Amniotic stem cell (primary cell): ENCODE results near the gene ZBTB24.
A peak's percentile ranks its signal among the peaks of the same experiment; 100 is the strongest.

Source experiments
- DNase-seq: peaks from one replicate; lab custom pipeline; 2025; lab: John Stamatoyannopoulos, UW

ZBTB24 gene

DNA sequence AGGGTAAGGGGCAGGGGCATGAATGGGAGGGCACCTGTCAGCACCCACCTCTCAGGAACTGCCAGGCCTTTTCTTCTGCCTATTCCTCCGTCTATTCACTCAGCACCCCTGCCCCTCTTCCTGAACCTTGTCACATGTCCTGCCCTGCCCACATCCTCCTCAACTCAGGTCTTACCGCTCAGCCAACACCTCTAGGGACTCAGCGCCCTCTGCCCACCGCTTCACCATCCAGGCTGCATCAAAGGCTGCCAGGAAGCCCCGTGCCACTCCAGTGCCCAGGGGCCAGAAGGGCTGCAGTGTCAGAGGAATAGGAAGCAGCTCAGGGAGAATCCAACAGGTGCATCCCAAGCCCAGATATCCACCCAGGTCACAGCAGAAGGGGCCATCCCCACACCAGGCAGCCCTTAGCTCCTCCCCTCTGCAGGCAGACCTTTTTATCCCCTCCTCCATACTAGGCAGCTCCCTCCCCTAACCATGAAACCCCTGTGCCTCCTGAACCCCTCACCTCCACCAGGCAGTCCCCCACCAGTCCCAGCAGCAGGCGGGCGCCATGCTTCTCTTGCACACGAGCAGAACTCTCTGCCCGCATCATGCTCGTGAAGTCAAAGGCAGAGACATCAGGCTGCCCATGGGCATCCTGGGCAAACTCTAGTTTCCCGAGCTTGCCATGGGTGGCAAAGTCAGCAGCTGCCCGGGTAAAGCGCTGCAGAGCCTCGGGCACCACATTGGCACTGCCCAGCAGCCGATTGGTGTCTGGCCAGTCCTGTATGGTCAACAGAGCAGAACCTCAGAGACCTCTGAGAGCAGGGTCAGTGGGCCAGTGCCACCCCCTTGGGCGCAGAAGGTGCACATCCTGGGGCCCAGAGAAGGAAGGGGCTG lies 33.0 kb downstream of the ZBTB24 start:
- no peak for DNase-seq

DNA sequence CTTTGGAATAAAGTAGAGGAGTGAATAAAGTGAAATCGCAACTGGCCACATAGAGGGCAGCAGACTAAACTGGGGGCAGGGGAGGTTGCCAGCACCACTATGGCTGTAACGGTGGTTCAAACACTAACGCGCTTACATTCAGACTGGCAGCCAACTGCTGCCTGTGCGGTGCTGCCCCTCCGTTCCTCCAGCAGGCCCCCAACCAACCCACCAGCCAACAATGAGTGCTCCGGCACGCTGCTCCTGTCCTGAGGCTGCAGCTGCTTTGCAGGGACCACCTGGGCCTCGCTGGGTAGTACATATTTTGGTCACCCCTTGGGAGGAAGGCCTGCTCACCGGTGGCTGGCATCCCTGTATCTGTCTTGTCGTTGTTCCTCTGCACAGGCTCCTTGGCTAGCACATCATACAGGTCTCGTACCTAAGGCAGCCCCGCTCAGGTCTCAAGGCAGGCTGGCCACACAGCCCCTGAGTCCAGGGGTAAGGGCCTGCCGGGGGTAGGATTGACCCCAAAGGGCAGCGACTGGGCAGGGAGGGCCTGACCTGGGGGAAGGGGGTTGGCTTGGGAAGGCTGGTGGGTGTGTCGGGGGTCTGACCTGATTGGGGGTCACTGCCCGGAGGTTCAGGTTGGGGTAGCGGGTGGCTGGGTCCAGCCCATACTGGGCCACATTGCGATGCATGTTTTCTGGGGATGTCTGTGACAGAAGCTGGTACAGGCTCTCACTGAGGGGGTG lies 33.8 kb downstream of the ZBTB24 start:
- DNase-seq: no peak

DNA sequence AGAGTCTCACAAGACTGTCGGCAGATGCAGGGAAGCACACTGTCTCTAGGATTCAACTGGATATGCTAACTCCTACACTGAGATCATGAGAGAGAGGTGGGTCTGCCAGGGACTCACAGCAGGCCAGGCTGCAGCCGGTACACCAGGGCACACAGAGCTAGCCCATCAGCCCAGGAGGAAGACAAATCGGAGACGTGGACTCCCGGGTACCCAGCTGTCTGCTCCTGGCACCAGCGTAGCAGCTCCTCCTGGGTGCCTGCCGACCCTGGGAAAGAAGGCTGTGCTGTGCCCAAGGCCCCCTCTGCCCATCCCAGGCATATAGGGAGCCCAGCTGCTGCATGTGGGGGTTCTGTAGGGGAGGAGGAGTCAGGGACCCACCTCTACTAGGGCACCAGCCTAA lies 34.4 kb downstream of the ZBTB24 start:
- no peak for DNase-seq

DNA sequence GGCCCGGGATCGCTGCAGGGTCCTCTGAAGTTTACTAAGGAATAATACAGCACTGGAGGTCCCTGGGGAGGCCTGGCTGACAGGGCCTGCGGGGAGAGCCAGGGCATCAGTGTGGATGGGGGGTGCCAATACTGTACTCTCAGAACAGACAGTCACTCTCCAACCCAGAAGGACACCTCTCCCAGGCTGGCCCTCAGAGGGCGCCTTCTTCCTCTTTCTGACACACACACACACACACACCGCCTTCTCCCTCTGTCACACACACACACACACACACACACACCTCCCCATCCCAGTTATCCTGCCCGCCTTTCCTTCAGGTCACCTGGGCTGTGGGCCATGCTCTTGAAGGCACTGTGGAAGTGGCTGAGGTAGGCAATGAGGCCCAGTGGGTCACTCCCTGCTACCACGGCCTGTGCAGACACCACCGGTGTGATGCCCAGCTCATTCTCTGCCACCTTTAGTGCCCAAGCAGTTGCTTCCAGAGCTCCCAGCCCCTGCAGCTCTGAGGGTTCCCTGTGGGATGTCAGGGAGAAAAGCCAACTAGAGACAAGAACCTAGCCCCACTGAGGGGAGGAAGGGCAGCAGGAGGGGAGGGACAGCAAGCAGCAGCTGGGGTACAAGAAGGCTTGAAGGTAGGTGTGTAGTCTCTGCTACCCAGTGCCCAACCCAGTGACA lies 35.0 kb downstream of the ZBTB24 start:
- no peak for DNase-seq

DNA sequence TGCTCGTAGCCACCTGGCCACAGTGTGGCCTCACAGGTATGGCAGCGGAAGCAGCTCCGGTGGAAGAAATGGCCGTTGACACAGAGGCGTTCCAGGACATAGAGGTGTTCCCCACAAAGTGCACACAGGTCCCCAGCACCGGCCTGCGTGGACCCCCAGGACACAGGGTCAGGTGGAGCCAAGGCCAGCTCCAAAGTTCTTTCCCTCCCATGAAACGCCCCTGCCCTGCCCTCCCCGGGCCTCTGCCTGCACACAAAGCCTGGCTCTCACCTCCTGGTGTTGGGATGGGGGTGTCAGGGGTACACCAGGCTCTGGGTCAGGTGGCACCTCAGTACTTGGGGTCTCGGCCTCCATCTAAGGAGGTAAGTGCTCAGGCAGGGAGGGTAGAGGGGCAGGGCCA lies 35.9 kb downstream of the ZBTB24 start:
- DNase-seq: no peak

DNA sequence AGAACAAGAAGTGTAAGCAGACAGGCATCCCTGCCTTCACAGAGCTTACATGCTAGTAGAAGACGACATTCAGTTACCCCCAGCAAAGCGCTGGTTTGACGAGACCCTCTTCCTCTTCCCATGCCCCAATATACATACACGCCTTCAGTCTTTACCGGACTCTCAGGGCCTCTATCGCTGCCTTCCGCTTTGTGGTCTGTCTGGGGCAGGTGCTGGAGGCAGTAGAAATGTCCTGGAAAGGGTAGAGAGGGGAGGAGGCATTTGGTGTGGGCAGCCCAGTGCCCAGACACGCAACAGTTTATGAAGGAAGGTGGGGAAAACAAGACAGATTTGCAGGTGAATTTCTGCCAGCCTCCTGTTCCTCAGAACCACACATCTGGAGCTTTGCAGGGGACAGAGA lies 36.5 kb downstream of the ZBTB24 start:
- DNase-seq: no peak

DNA sequence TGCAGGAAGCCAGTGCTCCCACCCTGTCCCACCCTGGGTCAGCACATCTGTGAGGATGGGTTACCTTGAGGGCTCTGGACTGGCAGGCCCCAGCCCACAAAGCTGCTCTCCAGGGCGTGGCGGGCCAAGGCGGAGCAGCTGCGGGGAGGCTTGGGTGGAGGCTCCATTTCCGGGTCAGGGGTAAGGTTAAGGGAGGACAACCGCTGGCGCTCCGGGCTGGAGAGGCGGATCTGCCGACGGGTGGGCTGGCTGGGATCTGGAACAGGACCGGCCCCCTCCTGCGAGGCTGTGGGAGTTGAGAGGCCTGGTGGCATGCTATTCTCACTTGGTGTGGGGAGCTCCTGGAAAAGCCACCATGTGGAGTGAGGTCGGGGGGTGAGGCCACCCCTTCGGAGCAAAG lies 36.9 kb downstream of the ZBTB24 start:
- DNase-seq: no peak

DNA sequence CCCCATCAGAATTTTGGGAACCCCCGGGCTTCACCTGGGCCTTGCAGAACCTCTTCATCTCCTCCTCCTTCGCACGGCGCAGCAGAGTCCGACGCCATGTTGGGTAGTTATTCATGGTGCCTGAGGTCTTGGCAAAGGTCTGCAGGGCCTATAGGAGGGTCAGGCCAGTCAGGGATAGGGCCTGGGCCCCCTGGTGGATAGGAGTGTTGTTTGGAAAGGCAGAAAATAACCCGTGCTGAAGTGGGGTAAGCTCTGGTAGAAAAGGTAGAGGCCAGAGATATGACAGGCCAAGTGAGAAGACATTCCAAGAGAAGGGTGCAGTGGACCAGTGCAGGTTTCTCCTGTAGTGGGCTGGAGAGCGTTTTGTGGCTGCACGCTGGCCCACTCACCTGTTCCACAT lies 37.6 kb downstream of the ZBTB24 start:
- no peak for DNase-seq

DNA sequence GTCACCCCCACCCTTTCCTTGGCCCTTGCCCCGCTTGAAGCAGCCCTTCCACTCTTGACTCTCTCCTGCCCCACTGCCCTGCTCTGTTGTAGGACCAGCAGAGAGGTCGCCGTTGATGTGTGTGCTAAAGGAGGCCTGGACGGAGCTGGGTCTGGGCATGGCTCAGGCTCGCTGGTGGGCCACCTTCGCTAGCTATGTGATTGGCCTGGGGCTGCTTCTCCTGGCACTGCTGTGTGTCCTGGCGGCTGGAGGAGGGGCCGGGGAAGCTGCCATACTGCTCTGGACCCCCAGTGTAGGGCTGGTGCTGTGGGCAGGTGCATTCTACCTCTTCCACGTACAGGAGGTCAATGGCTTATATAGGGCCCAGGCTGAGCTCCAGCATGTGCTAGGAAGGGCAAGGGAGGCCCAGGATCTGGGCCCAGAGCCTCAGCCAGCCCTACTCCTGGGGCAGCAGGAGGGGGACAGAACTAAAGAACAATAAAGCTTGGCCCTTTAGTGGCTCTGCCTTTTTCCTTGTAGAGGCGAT lies 39.5 kb downstream of the ZBTB24 start:
- no peak for DNase-seq

DNA sequence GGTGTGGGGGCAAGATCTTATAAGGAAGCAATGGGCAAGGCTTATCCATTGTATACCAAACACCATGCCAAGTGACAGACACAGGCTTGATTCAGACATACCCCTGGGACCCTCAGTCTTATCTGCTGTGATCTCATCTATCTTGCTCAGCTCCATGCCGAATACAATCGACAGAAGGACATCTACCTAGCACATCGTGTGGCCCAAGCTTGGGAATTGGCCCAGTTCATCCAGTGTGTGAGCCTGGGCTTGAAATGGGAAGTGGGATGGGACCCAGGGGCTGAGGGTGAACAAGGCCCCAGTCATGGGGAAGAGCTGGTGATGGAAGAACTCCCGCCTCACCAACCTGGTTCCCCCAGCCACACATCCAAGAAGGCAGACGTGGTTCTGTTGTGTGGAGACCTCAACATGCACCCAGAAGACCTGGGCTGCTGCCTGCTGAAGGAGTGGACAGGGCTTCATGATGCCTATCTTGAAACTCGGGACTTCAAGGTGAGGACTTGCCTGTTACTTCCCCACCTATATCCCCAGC lies 40.6 kb downstream of the ZBTB24 start:
- no peak for DNase-seq

DNA sequence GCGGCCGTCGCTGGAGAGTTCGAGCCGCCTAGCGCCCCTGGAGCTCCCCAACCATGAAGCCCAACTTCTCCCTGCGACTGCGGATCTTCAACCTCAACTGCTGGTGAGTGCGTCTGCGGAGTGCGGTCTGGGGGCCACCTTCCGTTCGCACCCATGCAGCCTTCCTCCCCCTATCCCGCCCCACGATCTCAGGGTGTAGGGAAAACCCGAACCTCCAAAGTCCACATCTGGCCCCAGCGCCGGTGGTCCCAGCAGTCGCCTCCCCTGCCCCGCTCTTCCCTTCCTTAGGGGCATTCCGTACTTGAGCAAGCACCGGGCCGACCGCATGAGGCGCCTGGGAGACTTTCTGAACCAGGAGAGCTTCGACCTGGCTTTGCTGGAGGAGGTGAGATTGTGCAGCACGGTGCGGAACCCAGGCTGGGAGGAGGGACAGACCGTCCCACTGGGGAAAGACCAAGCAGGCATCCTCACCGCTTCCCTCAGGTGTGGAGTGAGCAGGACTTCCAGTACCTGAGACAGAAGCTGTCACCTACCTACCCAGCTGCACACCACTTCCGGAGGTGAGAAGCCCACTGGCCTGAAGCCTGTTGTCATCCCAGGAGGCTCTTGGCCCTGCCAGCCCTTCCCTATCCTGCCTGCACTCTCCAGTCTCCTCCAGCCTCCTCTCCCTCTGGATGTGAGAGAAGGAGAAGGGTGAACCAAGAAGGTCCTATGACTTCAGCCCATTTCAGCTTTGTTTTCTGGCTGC lies 41.8 kb downstream of the ZBTB24 start:
- no peak for DNase-seq

DNA sequence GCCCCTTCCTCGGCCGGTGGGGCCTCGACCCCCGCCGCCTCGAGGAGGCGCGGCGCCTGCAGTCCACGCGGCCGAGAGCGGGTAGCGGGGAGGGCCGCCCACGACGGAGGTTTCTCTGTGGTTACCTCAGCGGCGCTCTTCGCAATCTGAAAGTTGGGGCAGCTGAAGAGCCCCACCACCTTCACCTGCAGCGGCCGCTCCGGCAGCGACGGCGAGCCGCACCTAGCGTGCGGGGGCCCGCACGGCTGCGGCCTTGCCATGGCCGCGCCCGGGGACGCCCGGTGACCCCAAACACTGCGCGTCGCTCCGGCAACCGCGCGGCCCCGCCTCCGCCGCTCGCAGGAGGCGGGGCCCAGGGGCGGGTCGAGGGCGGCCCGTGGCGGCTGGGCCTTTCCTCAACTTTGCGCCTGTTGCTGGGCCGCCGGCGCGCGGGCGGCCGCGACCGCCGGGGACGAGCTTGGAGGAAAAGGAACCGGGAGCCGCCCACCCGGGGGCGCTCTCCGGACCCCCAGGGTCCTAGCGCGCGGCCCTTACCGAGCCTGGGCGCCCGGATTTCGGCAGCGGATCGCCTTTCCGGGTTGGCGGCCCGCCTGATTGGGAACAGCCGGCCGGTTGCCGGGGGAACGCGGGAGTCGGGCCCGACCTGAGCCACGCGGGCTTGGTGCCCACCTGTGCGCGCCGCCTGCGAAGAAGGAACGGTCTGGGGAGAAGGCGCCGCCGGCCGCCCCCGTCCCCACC lies 42.5 kb downstream of the ZBTB24 start, which contains the start of the genes PPIL6 and SMPD2:
Gene PPIL6 (minus strand): TSS at position 298 of the 738 bp plus-strand sequence. CDS start 38 bp downstream, at position 260.
Gene SMPD2 (plus strand): TSS at position 394 of the 738 bp plus-strand sequence. CDS start 398 bp downstream, outside the sequence.
- peak; percentile 76 for DNase-seq

DNA sequence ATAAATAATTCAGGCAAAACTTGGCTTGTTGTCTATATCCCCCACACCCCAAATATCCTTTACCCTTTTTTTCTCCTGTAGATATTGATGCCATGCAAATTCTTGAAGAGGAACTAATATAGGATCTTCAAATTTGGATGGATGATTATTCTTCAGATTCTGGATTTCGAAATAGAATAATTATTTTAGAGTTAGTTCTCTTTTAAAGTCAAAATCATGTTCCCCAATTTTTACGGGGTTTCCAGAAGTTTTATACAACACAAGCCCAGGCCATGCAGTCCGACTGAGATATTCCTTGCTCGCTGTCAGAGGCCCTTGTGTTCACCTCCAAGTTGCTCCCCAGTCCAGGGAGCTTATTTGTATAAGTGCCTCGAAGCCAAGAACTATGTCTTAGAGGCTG lies 47.0 kb downstream of the ZBTB24 start:
- DNase-seq: no peak

DNA sequence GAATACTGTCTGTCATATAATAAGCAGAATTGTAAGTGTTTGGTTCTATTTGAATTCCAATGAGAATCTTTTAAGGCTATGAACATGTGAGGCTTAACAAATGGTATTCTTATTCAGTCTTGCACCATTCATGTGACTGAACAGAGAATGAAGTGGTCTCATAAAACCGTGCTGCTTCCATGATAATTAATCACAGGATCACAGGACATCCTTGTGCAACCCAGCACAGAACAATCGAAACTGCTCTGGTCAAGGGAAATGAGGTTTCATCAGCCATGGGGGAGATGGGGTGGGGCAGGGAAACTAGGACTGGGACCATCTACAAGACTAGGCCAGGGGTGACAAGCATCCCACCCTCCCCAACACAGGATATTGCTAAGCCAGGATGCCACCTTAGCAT lies 48.6 kb downstream of the ZBTB24 start:
- no peak for DNase-seq

DNA sequence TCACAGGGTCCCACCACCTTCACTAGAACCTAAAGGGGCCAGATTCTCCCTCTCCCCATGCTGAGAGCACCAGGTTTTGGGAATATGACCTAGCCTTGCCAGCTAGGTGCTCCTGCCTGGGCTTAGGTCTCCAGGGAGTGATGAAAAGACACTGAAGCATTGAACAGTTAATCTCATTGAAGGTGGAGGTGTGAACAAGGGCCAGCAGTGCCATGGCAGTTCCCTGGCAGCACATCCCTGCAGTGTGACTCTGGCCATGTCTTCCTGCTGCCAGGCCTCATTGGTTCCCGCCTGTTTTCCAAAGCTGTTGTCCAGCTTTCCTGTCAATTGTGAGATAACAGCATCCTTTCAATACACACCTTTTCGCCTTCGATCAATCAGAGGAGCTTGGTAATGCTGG lies 53.5 kb downstream of the ZBTB24 start:
- DNase-seq: no peak

DNA sequence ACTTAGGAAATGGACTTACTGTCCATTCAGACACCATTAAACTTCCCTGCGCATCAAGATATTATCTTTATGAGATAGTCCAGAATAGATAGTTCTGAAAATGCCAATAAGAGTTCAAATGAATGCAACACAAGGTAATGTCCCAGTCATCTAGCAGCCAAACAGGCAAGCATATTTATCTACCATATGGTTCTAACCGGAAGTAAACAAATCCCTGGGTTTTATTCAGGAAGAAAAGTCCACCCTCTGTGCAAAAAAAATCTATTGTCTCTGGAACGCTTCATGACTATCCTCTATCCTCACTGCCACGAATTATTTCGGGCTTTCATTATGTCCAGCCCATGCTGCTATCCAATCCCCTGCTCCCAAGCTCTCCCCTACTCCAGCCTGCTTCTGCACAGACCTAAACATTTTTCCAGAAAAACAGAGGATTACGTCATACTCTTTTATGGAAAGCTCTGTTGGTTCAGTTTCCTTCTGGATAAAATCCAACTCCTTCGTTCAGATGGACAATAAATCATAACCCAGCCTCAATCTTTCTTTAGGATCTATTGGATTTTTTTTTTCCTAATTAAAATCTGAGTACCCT lies 54.0 kb downstream of the ZBTB24 start:
- no peak for DNase-seq

DNA sequence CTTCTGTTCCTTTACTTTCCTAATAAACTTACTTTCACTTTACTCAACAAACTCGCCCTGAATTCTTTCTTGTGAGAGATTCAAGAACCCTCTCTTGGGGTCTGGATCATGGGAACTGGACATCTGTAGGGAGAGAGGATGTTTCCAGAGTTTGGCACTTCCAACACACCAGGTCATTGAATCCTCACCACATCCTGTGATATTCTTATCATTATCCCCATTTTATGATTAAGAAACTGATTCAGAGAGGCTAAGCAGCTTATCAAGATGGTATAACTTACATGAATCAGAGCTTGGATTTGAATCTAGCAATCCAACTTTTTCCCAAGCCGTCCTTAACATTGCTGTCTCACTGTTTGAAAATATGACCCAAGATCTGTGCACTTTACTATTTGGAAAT lies 58.1 kb downstream of the ZBTB24 start:
- no peak for DNase-seq

DNA sequence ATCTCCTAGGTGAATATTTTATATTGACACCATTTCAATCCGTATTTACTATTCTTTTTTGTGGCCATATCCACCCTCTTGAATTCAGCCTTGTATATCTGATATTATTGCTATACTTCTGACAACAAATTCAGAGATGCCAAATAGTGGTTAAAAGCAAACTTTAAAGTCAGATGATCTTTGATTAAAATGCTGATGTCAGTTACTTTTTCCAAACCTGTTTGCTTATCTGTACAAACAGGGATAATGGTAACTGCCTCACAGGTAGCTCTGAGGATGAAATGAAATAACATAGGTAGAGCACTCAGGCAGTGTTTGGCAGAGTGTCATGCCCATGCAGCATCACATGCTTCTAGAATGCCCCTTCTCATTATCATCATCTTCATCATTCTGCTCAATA lies 61.8 kb downstream of the ZBTB24 start:
- DNase-seq: no peak

DNA sequence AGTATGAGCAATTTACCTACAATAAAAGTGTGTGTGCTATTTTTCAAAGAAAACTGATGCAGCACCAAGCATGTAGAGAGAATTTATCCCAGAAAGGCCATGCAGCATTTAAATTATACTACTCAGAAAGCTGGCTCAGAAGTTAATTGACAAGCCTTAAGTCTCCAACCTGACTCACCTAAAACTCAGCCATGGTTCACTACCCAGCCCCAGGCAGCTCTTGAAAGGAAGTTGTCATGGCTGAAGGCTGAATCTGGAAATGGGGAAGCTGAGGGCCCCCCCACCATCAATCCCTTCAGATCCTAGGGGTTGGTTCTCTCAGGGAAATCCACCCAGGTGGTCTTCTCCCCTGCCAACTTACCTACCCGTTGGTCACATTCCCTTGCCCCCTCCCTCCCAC lies 62.3 kb downstream of the ZBTB24 start:
- no peak for DNase-seq

DNA sequence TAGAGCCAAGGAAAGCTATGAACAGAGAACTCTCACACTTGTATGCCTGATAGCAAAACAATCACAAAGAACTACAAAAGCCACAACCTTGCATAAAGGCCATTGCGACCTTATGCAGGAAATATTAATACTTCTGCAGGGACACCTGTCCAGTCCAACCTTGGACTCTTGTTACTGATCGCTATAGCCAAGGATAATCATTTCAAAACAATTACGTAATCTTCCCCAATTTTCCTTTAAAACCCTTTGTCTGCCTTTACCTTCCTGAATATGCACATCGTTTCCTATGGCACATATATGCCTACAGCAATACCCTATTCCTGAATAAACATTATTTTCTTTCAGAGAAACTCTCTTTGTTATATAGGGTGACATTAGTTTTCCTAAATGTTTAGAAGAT lies 65.4 kb downstream of the ZBTB24 start:
- DNase-seq: no peak
